ENCODE data around the gene TRIM25.

DNA sequence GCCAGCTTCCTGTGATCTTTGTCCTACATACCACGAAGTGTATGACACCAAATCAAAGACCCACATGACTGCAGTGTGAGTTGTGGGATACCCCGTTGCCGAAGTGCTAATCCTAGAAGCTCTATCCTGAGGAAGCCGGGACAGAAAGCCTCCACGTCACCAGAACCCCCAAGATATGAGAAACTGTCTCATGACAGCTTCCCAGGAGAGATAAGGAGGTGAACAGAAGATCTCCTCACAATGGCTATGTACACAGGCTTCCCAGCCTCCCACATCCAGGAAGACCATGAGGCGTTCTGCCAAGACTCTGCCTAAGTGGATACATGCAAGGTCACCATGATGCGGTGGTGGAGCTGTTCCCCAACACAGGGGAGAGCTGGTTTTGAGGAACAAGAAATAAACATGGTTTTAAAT, 37.1 kb downstream of the TRIM25 start:
- TF ChIP-seq, protein P1, sequence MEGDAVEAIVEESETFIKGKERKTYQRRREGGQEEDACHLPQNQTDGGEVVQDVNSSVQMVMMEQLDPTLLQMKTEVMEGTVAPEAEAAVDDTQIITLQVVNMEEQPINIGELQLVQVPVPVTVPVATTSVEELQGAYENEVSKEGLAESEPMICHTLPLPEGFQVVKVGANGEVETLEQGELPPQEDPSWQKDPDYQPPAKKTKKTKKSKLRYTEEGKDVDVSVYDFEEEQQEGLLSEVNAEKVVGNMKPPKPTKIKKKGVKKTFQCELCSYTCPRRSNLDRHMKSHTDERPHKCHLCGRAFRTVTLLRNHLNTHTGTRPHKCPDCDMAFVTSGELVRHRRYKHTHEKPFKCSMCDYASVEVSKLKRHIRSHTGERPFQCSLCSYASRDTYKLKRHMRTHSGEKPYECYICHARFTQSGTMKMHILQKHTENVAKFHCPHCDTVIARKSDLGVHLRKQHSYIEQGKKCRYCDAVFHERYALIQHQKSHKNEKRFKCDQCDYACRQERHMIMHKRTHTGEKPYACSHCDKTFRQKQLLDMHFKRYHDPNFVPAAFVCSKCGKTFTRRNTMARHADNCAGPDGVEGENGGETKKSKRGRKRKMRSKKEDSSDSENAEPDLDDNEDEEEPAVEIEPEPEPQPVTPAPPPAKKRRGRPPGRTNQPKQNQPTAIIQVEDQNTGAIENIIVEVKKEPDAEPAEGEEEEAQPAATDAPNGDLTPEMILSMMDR (conservative IDR thresholded peaks at IDR 0.05 in 1 of 2, IDR thresholded peaks at IDR 0.05 in 1 of 2; ENCODE audit: low read depth in 1 of 2, low read length in 2 of 2): no peak
- TF ChIP-seq EZH2 (IDR thresholded peaks at IDR 0.05; ENCODE audit: low read length, missing control alignments): no peak

Measured in fibroblast of lung (primary cell).